Measurements from ENCODE around the gene TERT.

DNA sequence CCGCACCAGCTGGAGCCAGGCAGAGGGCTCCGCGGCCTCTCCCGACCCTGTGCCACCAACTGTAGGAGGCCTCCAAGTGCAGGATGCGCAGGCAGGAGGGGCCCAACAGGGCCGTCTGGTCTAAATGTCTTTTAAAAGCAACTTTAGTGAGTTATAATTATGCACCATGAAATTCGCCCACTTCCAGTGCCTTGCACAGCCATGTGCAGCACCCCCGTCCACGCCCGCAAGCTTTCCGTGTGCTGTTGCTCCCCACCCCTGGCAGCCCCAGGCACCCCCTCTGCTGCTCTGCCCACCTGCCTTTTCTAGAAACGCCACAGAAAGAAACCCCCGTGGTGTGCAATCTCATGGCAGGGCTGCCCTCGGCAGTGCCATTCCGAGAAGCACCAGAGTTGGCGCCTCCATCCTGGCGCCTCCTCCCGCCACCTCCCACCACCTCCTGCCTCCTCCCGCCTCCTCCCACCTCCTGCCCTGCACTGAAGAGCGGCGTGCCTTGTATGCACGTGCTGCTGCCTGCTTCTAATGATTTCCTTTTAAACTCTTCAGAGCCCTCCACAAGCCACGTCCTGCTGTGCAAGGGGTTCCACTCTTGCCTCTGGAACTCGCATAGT is 77.2 kb downstream of the TERT start:
- TF ChIP-seq POLR2A (IDR thresholded peaks at IDR 0.05), result no peak
- TF ChIP-seq POLR2AphosphoS5 (IDR thresholded peaks at IDR 0.05), result no peak
